NB4 (cell line): ENCODE measurements around the gene ATOSB.

Experiments
- DNase-seq: peaks from one replicate; pipeline ENCODE4 v3.0.0; 2010; ENCODE audit warnings: low read depth
- H3K4me3 ChIP-seq: one replicate; pipeline ENCODE4 v1.5.1; 2011; ENCODE audit warnings: mild to moderate bottlenecking, low read depth, low read length, moderate library complexity
- MYC ChIP-seq: IDR thresholded peaks from 2 replicates; pipeline ENCODE4 v1.6.1; 2011; ENCODE audit warnings: low read depth, low read length
- POLR2A ChIP-seq: IDR thresholded peaks from 2 replicates; pipeline ENCODE4 v1.6.1; 2011; ENCODE audit warnings: mild to moderate bottlenecking; ENCODE audit not compliant: insufficient read length; ENCODE audit errors: extremely low read depth
- TF ChIP-seq, protein P1 (sequence below): IDR thresholded peaks from 2 replicates; pipeline ENCODE4 v1.6.1; 2011; ENCODE audit warnings: low read depth, low read length
- TF ChIP-seq, protein P2 (sequence below): IDR thresholded peaks from one replicate; pipeline ENCODE4 v1.5.1; 2012; ENCODE audit warnings: low read depth, low read length

The ATOSB gene

DNA sequence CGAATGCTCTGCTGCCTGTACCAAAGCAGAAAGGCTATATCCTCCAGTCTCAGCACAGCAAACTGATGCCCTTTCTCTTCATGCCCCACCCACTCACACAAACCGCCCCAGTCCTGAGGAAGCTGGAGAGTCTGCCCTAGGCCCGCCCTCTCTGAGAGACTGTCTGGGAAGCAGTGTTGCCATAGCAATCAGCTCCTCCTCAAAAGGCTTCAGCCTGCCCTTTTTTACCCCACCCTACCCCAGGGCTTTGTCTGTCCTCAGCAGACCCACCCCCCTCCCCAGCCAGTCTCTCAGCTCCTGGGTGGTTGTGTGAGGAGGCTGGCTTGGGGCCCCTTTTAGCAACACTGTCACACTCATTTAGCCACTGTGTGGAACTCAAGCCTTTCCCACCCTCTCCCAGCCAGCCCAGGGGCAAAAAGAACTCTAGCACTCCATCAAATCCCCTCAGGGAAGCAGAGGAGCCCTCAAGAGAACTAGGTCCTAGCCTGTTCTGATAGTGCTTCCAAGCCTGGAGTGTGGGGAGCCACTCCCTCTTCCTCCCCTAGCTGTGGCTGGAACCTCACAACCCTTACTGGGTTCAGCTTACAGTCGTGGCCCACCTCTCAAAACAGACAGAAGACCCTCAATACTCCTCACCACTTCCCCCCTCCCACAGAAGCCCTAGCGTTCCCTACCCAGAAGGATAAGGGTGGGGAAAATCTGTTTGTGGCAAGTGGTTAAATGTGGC, 1.4 kb downstream of the ATOSB start:
- peak overlapping the region; percentile 68 for H3K4me3 ChIP-seq
- DNase-seq, result peak; percentile 99
- TF ChIP-seq, protein P1, sequence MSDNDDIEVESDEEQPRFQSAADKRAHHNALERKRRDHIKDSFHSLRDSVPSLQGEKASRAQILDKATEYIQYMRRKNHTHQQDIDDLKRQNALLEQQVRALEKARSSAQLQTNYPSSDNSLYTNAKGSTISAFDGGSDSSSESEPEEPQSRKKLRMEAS, result no peak
- TF ChIP-seq MYC (peak; percentile 25), POLR2A (no peak)
- TF ChIP-seq, protein P2, sequence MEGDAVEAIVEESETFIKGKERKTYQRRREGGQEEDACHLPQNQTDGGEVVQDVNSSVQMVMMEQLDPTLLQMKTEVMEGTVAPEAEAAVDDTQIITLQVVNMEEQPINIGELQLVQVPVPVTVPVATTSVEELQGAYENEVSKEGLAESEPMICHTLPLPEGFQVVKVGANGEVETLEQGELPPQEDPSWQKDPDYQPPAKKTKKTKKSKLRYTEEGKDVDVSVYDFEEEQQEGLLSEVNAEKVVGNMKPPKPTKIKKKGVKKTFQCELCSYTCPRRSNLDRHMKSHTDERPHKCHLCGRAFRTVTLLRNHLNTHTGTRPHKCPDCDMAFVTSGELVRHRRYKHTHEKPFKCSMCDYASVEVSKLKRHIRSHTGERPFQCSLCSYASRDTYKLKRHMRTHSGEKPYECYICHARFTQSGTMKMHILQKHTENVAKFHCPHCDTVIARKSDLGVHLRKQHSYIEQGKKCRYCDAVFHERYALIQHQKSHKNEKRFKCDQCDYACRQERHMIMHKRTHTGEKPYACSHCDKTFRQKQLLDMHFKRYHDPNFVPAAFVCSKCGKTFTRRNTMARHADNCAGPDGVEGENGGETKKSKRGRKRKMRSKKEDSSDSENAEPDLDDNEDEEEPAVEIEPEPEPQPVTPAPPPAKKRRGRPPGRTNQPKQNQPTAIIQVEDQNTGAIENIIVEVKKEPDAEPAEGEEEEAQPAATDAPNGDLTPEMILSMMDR, result no peak

DNA sequence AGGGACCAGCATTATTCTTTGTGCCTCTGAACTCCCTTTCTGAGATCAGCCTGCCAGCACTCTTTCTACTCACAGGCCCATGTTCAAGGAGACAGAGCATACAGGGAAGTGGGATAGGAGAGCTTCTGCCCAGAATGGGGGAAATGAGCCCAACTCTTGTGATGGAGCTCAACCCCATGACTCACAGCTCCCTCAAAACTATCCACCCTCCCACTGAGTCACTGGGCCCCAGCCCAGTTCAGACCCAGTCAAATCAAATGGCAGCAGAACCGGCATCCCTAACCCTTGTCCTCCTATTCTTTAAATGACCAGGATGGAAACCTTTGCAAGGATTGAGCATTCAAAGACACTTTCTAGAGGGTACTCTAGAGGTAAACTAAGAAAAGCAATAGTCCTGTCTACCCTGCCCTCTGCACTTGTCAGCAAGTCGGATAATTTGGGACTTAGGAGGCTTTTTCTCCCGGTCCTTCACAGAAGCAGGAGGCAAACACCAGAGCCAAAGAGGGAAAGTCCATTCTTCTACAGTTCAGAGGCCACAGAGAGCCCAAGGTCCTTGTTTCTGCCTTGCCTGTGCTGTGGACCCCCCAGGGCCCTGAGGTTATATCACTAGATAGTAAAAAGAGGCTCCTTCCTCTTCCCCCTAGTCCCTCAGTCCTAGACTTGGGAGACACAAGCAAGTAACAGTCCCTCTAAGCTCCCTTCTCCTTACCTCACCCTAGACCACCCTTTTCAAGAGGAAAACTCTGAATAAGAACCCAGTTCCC, 3.2 kb downstream of the ATOSB start:
- TF ChIP-seq MYC (no peak), POLR2A (no peak)
- TF ChIP-seq, protein P1, result no peak
- TF ChIP-seq, protein P2, result no peak
- peak; percentile 47 for DNase-seq
- H3K4me3 ChIP-seq, result no peak overlapping the region

DNA sequence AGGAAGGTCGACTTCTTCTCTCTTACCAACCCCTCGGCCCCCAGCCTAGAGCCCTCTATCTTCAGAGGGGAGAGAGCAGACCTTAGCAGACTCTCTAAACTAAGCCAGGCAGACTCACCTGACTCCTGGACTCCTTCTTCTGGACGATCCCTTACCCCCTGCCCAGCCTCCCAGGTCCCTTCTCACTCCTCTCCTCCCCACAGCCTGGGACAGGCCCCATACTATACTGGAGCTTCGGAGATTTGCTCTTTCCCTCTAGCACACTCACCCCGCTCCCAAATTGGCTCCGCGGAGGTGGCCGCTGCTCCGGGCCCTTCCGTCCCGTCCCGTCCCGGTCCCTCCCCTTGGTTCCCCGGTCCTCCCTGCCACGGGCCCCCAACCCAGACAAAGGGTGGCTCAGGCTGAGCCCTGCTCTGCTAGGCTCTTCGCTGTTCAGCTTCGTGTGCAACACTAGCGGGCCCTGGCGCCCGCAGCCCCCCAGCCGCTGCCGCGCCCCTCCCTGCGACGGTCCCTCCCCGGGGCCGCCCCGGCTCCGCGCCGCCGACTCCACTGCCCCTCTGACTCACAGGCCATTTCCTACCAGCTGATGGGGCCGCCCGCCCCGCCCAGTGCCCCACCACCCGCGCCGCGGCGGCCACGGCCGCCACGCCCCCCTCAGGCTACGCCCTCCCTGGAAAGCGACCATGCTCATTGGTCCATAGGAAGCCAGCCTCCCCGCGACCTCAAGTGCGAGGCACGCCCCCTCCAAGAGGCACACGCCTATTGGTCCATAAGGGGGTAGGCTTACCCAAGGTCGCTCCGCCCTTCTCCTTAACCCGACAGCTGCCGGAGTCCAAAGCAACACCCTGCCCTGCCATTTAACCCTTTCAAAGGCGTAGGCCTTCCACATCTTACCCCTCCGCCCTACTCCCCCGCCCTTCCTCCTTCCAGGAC, 4.4 kb downstream of the ATOSB start:
- TF ChIP-seq, protein P1, result peak; percentile 44; the same call in 1 of the 2 replicates
- TF ChIP-seq MYC (no peak), POLR2A (no peak)
- TF ChIP-seq, protein P2, result no peak
- peak; percentile 100 for DNase-seq
- H3K4me3 ChIP-seq, result peak overlapping the region; percentile 55

DNA sequence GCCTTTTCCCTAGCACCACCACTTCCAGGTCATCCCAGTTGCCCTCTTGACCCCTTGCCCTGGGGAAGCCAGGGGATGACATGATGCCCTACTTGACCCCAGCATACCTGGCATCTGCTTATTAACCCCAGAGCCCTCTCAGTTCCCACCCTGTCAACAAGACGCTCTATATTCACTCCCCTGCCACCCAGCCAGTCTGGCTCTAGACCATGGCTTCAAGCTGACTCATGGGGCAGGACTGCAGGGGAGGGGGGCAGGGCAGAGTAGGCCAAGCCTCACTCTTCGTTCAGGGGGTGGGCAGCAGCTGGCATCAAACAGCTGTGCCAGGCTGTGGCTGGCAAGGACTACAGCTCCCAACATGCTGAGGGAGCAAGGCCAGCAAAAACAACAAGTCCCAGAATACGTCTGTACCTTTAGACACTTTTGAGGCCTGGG, 5.3 kb downstream of the ATOSB start:
- no peak overlapping the region for H3K4me3 ChIP-seq
- TF ChIP-seq POLR2A (no peak), MYC (no peak)
- TF ChIP-seq, protein P2, result no peak
- TF ChIP-seq, protein P1, result no peak
- DNase-seq, result peak; percentile 39

DNA sequence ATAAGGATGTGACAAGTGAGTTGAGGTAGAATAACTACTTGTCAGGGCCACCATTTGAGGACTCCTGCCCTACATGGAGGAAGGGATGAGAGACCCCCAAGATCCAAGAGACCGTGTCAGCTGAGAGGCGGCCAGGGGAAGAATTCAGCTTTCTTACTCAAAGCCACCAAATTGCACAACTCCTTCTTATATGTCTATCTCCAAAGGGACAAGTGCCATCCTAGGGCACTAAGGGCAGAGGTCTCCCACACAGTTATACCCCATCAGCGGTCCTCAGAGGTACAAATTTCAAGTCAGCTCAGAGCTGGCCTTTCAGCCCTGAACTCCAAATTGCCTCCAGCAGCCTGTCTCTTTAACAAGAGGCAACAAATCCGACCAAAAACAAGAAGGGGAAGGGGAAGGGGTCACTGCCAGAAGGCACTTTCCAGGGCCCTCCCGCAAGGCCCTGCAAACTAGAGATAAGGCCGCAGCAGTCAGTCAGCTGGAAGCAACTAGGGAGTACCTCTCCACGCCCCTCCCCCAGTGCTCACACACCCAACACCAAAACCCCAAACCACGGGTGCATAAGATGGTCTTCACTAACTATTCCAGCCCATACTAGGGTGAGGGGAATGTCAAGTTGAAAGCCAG, 6.6 kb downstream of the ATOSB start:
- TF ChIP-seq MYC (no peak), POLR2A (no peak)
- TF ChIP-seq, protein P1, result no peak
- TF ChIP-seq, protein P2, result no peak
- no peak overlapping the region for H3K4me3 ChIP-seq
- peak; percentile 76 for DNase-seq
